Ascending aorta (tissue), 2 donors: ENCODE results near the gene UBALD2. TPM values are rescaled to one million over a fixed set of nuclear protein-coding genes. Genes with fewer than 3 reads are reported as not detected.

ENCODE experiments used
- DNase-seq, 2 donors: peaks; one replicate each; pipeline ENCODE4 v3.0.0-alpha.2; 2019; ENCODE audit warnings: low spot score in 2 of 2
- H3K27ac ChIP-seq, 2 donors: fragments of 200-600 bp; sonication (generic); one replicate each; pipeline ENCODE4 v1.5.1; 2016 to 2017; ENCODE audit warnings: mild to moderate bottlenecking in 1 of 2
- H3K27me3 ChIP-seq: fragments of 200-600 bp; sonication (generic); one replicate; pipeline ENCODE4 v1.5.1; 2017
- H3K36me3 ChIP-seq, 2 donors: fragments of 200-600 bp; sonication (generic); one replicate each; pipeline ENCODE4 v1.5.1; 2016
- H3K4me1 ChIP-seq, 2 donors: fragments of 200-600 bp; sonication (generic); one replicate each; pipeline ENCODE4 v1.5.1; 2016 to 2017; ENCODE audit warnings: mild to moderate bottlenecking in 1 of 2
- H3K4me3 ChIP-seq, 2 donors: fragments of 200-600 bp; sonication (generic); one replicate each; pipeline ENCODE4 v1.5.1; 2016 to 2017; ENCODE audit warnings: mild to moderate bottlenecking in 1 of 2
- H3K9me3 ChIP-seq, 2 donors: fragments of 200-600 bp; sonication (generic); one replicate each; pipeline ENCODE4 v1.5.1; 2016
- CTCF ChIP-seq, 3 experiments: fragments of 200-600 bp in 2 of 3; fragments of 450-650 bp in 1 of 3; sonication (generic) in 2 of 3; IDR thresholded peaks; one replicate each; pipeline ENCODE4 v1.5.1; 2016 to 2019; ENCODE audit warnings: antibody characterized with exemption in 3 of 3, mild to moderate bottlenecking in 1 of 3, moderate library complexity in 1 of 3
- intact Hi-C: fragments of 100-400 bp; cut with DNase I; formaldehyde crosslinking; loops from one replicate; pipeline ENCODE4 v1.15.1; 2023
- total RNA-seq: library from RNA; depleted of rRNA; stranded (reverse); fragments of >200 nt; gene quantifications from one replicate; pipeline ENCODE4 v1.1.0, GENCODE V29; 2016

The UBALD2 gene
- total RNA-seq, 1 donor from 2014 or later: 15.9 TPM

DNA sequence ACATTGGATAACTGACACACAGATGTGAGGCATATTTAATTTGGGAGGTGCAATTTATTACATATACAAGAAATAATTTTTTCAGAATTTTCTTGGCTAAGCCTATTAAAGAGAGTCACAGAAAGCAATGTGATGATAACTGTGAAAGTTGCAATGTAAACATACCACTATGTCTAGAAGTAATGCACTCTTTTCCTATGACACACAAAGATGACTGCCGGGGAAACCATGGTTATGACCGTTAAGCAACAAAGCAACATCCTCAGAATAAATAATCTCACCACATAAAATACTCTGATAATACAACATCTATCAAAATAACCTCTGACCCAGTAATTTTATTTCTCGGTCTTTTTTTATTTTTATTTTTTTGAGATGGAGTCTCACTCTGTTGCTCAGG, 53.4 kb downstream of the UBALD2 start:
- Histone ChIP-seq H3K27ac (no peak overlapping the region), H3K4me3 (no peak overlapping the region), H3K36me3 (peaks cover 6 to 36% of the 10 kb centered on the region in 2 donors), H3K27me3 (no peaks in the 10 kb centered on the region), H3K9me3 (no peaks in the 10 kb centered on the region), H3K4me1 (no peaks in the 10 kb centered on the region)
- TF ChIP-seq CTCF (IDR thresholded peaks at IDR 0.05): no peak
- intact Hi-C loops: no loop called here
- DNase-seq: no peak

Other genes starting within 250 kb of the UBALD2 start
- gene EVPL, start 238.0 kb upstream of the UBALD2 start, total RNA-seq: not detected
- 15.6 TPM for gene SRP68, start 192.8 kb upstream of the UBALD2 start, total RNA-seq
- gene GALR2, start 190.6 kb upstream of the UBALD2 start, total RNA-seq: 2.3 TPM
- gene ZACN, start 186.2 kb upstream of the UBALD2 start, total RNA-seq: not detected
- 123 TPM for gene EXOC7, start 161.6 kb upstream of the UBALD2 start, total RNA-seq
- gene FOXJ1, start 124.1 kb upstream of the UBALD2 start, total RNA-seq: not detected
- gene RNF157, start 24.9 kb upstream of the UBALD2 start, total RNA-seq: 2.4 TPM
- 10.6 TPM for gene QRICH2, start 42.9 kb downstream of the UBALD2 start, total RNA-seq
- gene PRPSAP1, start 88.6 kb downstream of the UBALD2 start, total RNA-seq: 16.1 TPM
- 120 TPM for gene SPHK1, start 119.3 kb downstream of the UBALD2 start, total RNA-seq
- gene UBE2O, start 187.8 kb downstream of the UBALD2 start, total RNA-seq: 19.6 TPM
- gene AANAT, start 202.3 kb downstream of the UBALD2 start, total RNA-seq: not detected
- gene RHBDF2, start 236.1 kb downstream of the UBALD2 start, total RNA-seq: 12.7 TPM